Measurements from ENCODE around the gene ARFRP1. TPM values are rescaled to one million over a fixed set of nuclear protein-coding genes. Genes with fewer than 3 reads are reported as not detected.

The ARFRP1 gene
- polyA plus RNA-seq, 3 donors: 18.2 to 31.1 (median 20.7) TPM

DNA sequence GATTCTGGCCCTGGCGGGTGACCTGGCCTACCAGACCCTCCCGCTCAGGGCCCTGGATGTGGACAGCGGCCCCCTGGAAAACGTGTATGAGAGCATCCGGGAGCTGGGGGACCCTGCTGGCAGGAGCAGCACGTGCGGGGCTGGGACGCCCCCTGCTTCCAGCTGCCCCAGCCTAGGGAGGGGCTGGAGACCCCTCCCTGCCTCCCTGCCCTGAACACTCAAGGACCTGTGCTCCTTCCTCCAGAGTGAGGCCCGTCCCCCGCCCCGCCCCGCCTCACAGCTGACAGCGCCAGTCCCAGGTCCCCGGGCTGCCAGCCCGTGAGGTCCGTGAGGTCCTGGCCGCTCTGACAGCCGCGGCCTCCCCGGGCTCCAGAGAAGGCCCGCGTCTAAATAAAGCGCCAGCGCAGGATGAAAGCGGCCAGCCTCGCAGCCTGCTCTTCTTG, 30.9 kb upstream of the ARFRP1 start:
- Mint-ChIP-seq H3K4me1 (peaks cover 21% of the 10 kb centered on the region), H3K27me3 (ENCODE audit: low read depth in 3 of 3) (peaks cover 17 to 37% (median 25%) of the 10 kb centered on the region in 3 donors), H3K27ac (no peak overlapping the region), H3K36me3 (peaks cover 6 to 27% of the 10 kb centered on the region in 2 donors), H3K9me3 (peaks cover 0 to 4% (median 0%) of the 10 kb centered on the region in 7 donors), H3K4me3 (peak overlapping the region; percentile 37 to 62)
- H3K27me3 ChIP-seq (ENCODE audit: control insufficient read depth in 2 of 2, insufficient read depth in 2 of 2, low read length in 2 of 2): peaks cover 8 to 26% of the 10 kb centered on the region in 2 donors
- H3K9ac ChIP-seq (ENCODE audit: insufficient read depth, low read length, poor library complexity, severe bottlenecking): peak overlapping the region; percentile 49
- peak overlapping the region in 2 of 3 experiments; percentile 26 to 75 for H3K4me3 ChIP-seq (replicated peaks in 1 of 3; ENCODE audit: low read depth in 2 of 3, low read length in 3 of 3)
- H3K4me2 ChIP-seq (replicated peaks; ENCODE audit: extremely low read depth, low read length, poor library complexity, severe bottlenecking): peak overlapping the region; percentile 91
- H2AFZ ChIP-seq (ENCODE audit: insufficient read depth, low read depth, low read length, poor library complexity, severe bottlenecking): no peak overlapping the region
- 12% methylated on average over 25 of the region's 26 CpGs for WGBS (ENCODE audit: insufficient coverage)
- H3K9me3 ChIP-seq (replicated peaks in 1 of 2; ENCODE audit: control insufficient read depth in 1 of 2, insufficient read depth in 1 of 2, low read length in 2 of 2): no peaks in the 10 kb centered on the region
- peaks cover 7% of the 10 kb centered on the region for H3K79me2 ChIP-seq (ENCODE audit: insufficient read depth, low read length)
- no peak overlapping the region for H3K27ac ChIP-seq (ENCODE audit: low read depth in 1 of 2, low read length in 2 of 2)
- peaks cover 56% of the 10 kb centered on the region for H4K20me1 ChIP-seq (ENCODE audit: insufficient read depth, low read length)
- DNase-seq: peak; percentile 14 to 40 (median 32)
- TF ChIP-seq, protein P1, sequence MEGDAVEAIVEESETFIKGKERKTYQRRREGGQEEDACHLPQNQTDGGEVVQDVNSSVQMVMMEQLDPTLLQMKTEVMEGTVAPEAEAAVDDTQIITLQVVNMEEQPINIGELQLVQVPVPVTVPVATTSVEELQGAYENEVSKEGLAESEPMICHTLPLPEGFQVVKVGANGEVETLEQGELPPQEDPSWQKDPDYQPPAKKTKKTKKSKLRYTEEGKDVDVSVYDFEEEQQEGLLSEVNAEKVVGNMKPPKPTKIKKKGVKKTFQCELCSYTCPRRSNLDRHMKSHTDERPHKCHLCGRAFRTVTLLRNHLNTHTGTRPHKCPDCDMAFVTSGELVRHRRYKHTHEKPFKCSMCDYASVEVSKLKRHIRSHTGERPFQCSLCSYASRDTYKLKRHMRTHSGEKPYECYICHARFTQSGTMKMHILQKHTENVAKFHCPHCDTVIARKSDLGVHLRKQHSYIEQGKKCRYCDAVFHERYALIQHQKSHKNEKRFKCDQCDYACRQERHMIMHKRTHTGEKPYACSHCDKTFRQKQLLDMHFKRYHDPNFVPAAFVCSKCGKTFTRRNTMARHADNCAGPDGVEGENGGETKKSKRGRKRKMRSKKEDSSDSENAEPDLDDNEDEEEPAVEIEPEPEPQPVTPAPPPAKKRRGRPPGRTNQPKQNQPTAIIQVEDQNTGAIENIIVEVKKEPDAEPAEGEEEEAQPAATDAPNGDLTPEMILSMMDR (IDR thresholded peaks at IDR 0.05): no peak
- H3K4me1 ChIP-seq (ENCODE audit: control insufficient read depth in 1 of 2, insufficient read depth in 2 of 2, low read length in 2 of 2): peaks cover 35 to 47% of the 10 kb centered on the region in 2 donors
- peaks cover 22 to 33% of the 10 kb centered on the region in 2 donors for H3K36me3 ChIP-seq (replicated peaks in 1 of 2; ENCODE audit: control insufficient read depth in 1 of 2, insufficient read depth in 2 of 2, low read length in 2 of 2)
- intact Hi-C loops (cut with micrococcal nuclease): loop anchor here (5.0 kb wide), 2 partner anchors 96 to 166 kb away; partner anchors contain the start of gene HELZ2 (in 1 of the 2)

DNA sequence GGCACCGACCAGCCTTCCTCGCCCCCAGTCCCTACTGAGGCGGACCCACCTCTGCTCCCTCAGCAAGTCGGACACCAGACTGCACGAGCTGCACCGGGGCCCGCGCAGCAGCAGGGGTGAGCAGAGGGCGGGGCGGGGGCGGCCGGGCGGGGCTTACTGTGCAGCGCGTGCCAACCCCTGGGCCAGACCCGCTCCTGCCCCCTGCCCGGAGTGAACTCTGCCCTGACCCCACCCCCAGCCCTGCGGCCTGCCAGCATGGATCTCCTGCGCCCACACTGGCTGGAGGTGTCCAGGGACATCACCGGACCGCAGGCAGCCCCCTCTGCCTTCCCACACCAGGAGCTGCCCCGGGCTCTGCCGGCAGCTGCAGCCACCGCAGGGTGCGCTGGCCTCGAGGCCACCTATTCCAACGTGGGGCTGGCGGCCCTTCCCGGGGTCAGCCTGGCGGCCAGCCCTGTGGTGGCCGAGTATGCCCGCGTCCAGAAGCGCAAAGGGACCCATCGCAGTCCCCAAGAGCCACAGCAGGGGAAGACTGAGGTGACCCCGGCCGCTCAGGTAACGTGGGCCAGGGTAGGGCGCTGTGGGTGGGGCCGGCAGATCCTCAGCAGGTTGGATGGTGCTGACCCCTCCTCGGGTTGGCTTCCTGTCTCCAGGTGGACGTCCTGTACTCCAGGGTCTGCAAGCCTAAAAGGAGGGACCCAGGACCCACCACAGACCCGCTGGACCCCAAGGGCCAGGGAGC, 30.3 kb upstream of the ARFRP1 start:
- Histone ChIP-seq H4K20me1 (ENCODE audit: insufficient read depth, low read length) (peaks cover 62% of the 10 kb centered on the region), H3K27ac (ENCODE audit: low read depth in 1 of 2, low read length in 2 of 2) (no peak overlapping the region), H3K4me1 (ENCODE audit: control insufficient read depth in 1 of 2, insufficient read depth in 2 of 2, low read length in 2 of 2) (peaks cover 35 to 47% of the 10 kb centered on the region in 2 donors), H3K79me2 (ENCODE audit: insufficient read depth, low read length) (peaks cover 7% of the 10 kb centered on the region), H3K36me3 (replicated peaks in 1 of 2; ENCODE audit: control insufficient read depth in 1 of 2, insufficient read depth in 2 of 2, low read length in 2 of 2) (peaks cover 28 to 33% of the 10 kb centered on the region in 2 donors), H3K4me3 (replicated peaks in 1 of 3; ENCODE audit: low read depth in 2 of 3, low read length in 3 of 3) (peak overlapping the region in 1 of 3 experiments; percentile 75), H3K27me3 (ENCODE audit: control insufficient read depth in 2 of 2, insufficient read depth in 2 of 2, low read length in 2 of 2) (peaks cover 8 to 26% of the 10 kb centered on the region in 2 donors), H3K9me3 (replicated peaks in 1 of 2; ENCODE audit: control insufficient read depth in 1 of 2, insufficient read depth in 1 of 2, low read length in 2 of 2) (no peaks in the 10 kb centered on the region), H3K4me2 (replicated peaks; ENCODE audit: extremely low read depth, low read length, poor library complexity, severe bottlenecking) (peak overlapping the region; percentile 91), H2AFZ (ENCODE audit: insufficient read depth, low read depth, low read length, poor library complexity, severe bottlenecking) (no peak overlapping the region), H3K9ac (ENCODE audit: insufficient read depth, low read length, poor library complexity, severe bottlenecking) (no peak overlapping the region)
- DNase-seq: no peak
- peaks cover 0 to 4% (median 0%) of the 10 kb centered on the region in 7 donors for H3K9me3 Mint-ChIP-seq
- peaks cover 21% of the 10 kb centered on the region for H3K4me1 Mint-ChIP-seq
- TF ChIP-seq, protein P1 (IDR thresholded peaks at IDR 0.05): no peak
- H3K27ac Mint-ChIP-seq: no peak overlapping the region
- peak overlapping the region; percentile 35 to 37 for H3K4me3 Mint-ChIP-seq
- 19% methylated on average over 43 of the region's 43 CpGs for WGBS (ENCODE audit: insufficient coverage)
- H3K36me3 Mint-ChIP-seq: peaks cover under 1 to 30% of the 10 kb centered on the region in 2 donors
- H3K27me3 Mint-ChIP-seq (ENCODE audit: low read depth in 3 of 3): peaks cover 17 to 37% (median 25%) of the 10 kb centered on the region in 3 donors
- intact Hi-C loops (cut with micrococcal nuclease): loop anchor here (5.0 kb wide), 2 partner anchors 96 to 166 kb away; partner anchors contain the start of gene HELZ2 (in 1 of the 2)

All from CD14-positive monocyte (primary cell).